HG03457 (cell line): Measurements from ENCODE around the gene PDCD7.

Source experiments
- ATAC-seq: cut with Tn5 transposase; IDR thresholded peaks from one replicate; pipeline ENCODE4 v1.9.1; 2021; ENCODE audit warnings: moderate number of reproducible peaks; ENCODE audit not compliant: unreplicated experiment

PDCD7 gene

DNA sequence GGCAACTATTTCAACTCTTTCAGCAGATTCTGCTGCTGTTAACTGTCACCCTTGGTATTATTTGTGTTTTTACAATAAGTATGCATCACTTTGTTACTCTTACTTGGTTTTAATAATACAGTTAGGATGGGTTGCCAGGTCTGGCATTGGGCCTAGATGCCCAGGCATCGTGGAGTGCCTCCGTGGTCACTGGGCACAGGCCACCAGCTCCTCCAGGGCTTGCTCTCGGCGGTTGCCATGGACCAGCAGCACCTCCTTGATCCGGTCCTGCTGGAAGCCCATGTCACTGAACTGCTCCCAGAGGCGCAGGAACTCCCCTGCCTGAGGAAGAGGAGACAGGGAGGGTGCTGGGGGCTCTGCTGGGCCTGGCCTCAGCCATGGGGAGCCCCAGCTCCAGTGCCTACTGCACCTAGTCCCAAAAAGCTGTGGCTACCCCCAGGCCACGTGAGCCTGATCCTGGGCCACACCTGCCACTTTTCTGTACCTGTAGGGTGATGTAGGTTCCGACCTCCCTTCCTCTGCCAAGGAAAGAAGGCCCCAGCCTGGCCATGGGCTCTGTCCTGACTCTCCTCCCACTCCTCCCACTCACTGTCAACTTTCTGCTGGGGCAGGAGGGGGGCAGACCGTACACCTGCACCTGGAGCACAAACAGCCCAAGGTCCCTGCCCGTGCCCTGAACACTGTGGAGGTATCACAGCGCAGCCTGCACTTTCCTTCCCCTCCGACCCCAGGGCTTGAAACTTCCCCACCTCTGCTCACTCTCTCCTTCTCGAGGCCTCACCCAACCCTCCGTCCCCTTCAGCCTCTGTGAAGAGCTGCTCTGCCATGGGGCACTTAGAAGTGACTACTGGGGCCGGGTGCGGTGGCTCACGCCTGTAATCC lies 40.5 kb downstream of the PDCD7 start:
- ATAC-seq: no peak

- no peak for ATAC-seq
Measured at GRCh38 chr15:65091946-65092770, 41.5 kb downstream of the PDCD7 start.

DNA sequence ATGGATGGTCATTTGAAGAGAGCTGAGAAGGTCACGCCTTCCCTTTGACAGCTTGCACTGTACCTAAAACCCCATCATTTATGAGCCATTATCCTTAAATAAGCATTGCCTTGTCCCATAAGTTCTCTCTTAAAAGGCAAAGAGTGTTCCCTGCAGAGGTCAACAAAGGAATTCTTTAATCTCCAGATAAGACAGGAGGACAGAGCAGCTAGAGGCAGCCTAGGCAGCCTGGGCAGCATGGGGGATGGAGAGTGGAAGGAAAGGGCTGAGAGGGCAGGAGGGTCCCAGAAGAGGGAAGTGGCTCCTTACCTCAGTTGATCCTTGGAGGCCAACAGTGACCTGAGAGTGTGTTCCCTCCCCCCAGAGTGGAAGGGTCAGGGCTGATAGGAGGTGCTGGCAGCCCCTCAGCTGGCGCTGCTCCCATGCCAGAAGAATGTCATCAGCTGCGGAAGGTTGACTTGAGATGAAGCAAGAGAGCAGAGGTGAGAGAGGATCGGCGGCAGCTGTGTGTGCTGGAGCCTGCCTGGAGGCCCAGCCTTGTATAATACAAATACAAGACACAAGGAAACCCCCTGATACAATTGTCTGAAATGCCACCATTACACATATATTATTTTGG lies 44.3 kb downstream of the PDCD7 start:
- no peak for ATAC-seq

DNA sequence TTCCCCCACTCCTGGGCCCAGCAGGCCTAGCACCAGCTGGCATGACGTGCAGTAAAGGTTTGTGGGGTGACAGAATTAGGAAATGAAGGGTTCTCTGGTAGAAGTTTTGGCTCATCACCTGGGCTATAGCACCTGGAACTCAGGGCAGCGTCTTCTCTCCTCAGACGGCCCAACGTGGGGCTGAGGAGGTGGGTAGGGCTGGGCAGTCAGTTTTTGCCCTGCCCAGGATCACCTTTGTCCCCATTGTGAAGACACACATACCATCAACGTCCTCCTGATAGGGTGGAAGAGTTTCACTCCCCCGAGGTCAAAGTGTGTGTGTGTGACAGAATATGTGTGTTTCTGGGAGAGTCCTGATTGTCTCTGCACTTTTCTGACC lies 45.0 kb downstream of the PDCD7 start:
- ATAC-seq: no peak

- no peak for ATAC-seq
Measured at GRCh38 chr15:65087873-65088642, 45.5 kb downstream of the PDCD7 start.

DNA sequence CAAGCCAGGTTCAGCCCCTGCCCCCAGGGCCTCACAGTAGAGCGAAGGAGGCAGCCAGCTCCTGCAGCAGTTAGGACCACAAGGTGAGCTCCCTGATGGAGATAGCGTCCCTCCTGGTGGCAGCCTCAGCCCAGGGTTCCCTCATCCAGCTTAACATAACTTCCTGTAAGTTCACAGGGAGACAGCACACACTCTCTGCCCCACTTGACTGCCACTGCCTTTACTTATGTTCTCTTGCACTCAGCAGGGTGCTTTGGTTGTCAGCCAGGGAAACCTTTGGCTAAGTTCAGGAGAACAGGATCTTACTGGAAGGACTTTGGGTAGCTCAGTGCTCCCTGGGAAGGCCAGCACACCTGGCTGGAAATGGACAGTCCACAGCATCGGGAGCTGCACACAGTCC lies 46.2 kb downstream of the PDCD7 start:
- no peak for ATAC-seq

DNA sequence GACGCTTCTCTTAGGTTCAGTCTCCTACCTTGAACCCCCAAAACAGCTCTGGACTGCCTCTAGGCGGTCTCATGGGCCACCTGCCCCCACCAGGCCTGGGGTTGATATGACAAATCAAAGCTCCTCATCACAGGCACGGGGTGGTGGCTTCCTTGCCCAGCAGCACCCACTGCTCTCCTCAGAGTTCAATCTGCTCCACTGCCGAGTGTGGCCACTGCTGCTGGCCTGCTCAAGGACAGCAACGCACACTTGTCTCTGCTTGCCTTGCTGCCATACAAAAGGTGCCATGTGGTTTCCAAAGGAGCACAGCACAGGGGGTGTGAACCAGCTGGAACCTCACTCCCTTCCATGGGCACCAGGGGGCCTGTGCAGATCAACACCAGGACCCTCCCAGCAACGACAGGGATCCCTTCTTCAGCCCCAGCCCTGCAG lies 46.9 kb downstream of the PDCD7 start:
- ATAC-seq: no peak

DNA sequence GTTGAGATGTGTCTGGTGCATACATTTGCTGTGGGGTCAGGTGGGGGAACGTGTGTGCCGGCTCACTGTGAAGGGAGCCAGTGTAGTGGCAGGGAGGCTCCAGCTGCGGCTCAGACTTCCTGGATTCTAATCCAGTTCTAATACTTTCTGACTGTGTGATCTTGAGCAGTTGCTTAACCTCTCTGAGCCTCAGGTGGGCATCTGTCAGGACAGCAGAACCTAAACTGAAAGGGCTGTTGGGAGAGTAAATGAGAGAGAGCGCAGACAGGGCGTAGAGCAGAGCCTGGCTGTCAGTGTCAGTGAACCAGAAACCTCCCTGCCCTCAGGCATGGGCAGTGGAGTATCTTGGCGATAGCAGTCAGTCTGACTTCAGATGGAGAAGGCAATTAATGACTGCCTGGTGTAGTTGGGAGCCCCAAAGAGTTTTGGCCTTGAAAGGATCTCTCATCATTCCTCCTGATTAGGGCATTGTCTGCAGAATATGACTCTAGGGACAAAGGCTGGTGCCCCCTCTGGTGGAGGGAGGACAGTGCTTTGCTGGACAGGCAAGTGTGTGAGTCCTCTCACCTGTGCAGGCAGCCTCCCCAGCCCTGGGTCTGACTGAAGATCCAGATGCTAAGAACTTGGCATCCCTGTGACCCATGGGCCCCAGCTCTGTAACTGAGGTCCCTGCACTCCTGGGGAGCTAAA lies 47.5 kb downstream of the PDCD7 start:
- no peak for ATAC-seq

GRCh38 chr15:65085207-65085753 lies 48.3 kb downstream of the PDCD7 start:
- ATAC-seq: no peak

DNA sequence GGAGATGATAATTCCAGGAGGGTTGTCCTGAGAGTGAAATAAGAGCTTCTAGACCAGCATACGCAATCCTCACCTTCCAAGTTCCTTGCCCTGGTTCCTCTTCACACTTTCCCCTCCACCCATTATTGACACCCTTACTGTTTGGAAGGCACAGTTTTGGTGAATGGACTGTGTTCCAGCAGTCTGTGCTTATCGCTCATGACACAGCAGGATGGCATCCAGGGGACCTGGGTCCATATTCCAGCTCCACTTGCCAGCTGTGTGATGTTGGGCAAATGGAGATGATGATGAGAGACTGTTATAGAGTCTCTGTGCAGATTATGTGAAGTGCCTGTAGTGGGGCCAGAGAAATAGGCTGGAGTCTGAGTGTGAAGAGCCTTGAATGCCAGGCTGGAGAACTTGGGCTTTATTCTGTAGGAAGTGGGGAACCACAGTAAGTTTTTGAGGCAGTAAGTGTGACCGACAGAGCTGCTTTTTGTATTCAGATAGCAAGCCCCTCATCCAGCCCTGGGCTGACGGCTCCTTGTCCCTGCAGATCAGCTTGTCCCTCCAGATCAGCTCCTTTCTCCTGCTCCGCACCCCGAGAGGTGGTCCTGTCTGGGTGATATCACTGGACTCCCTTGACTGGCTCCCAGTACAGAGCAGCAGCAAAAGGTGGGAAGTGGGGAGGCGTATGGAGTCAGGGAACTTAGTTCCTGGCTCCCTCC lies 49.0 kb downstream of the PDCD7 start:
- ATAC-seq: no peak

- no peak for ATAC-seq
Measured at GRCh38 chr15:65083262-65083701, 50.3 kb downstream of the PDCD7 start.

DNA sequence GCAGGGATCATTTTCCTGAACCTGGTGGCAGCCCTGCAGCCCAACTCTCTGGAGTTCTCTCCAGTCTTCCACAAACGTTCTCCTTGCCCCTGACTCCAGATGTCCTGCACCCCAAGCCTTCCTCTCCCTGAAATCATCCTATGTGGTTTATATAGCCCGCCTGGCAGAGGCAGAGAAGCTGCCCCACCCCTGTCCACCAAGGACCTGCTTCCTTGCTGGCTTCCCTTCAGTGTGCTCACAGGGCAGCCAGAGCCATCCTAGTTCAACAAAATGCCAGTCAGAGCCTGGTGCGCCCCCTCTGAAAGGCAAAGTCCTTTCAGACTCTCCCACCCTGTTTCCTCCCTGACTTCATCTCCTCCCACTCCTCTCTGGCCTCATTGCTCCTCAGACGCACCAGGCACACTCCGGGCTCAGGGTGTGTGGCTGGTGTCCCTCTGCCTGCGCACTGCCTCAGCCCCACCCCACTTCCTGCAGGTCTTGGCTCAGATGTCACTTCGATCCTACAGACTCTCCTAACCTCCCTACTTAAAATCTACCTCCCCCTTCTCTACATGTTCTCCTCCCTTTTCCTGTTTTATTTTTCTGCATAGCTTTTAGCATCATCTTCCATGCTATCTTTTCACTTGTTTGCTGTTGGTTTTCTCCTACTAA lies 51.2 kb downstream of the PDCD7 start:
- no peak for ATAC-seq

GRCh38 chr15:65081758-65082157 lies 51.9 kb downstream of the PDCD7 start:
- ATAC-seq: no peak

DNA sequence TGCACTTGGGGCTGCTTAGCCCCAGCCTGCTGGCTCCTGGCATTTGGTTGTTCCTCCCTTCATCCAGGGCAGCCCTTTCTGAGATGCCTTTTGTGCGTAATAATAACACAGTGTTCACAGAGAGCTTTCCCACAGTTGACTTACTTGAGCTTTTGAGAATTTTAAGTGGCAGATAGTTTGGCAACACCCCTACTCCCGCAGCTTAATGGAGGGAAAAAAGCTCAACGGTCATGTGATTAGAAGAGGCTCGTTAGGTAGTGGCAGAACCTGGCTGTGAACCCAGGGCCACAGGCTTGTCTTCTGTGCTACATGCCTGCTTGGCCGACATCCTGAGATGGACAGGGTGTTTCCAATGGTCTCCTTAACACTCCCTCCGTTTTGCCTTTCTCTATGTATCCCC lies 52.3 kb downstream of the PDCD7 start:
- ATAC-seq: no peak

- ATAC-seq: no peak
Measured at GRCh38 chr15:65079580-65079979, 54.0 kb downstream of the PDCD7 start.

- no peak for ATAC-seq
Measured at GRCh38 chr15:65077981-65078352, 55.6 kb downstream of the PDCD7 start.

- ATAC-seq: no peak
Measured at GRCh38 chr15:65077291-65077980, 56.2 kb downstream of the PDCD7 start.
